Sigmoid colon (tissue), 4 donors: Measurements from ENCODE around the gene CCDC102B.
"Not testable (repeated sequence)": the region's sequence is repeated elsewhere in the genome, so short reads cannot be mapped to it uniquely, and the experiment has no call there.

ENCODE experiments used
- CTCF ChIP-seq, 4 experiments: fragments of 450-650 bp in 3 of 4; fragments of 200-600 bp in 1 of 4; IDR thresholded peaks; one replicate each; pipeline ENCODE4 v1.5.1; 2016 to 2019; ENCODE audit warnings: antibody characterized with exemption in 4 of 4, mild to moderate bottlenecking in 3 of 4, moderate library complexity in 2 of 4
- POLR2A ChIP-seq, 2 donors: fragments of 450-650 bp; IDR thresholded peaks; one replicate each; pipeline ENCODE4 v1.6.1; 2016; ENCODE audit warnings: antibody characterized with exemption in 2 of 2, mild to moderate bottlenecking in 2 of 2, moderate library complexity in 2 of 2
- POLR2AphosphoS5 ChIP-seq, 4 donors: sonication (generic); formaldehyde crosslinking; IDR thresholded peaks; one replicate each; pipeline ENCODE4 v1.6.1; 2017; ENCODE audit warnings: antibody characterized with exemption in 4 of 4

GRCh38 chr18:68943861-68944260, 146.0 kb downstream of the CCDC102B start:
- TF ChIP-seq CTCF, POLR2A, POLR2AphosphoS5 (IDR thresholded peaks at IDR 0.05): not testable (repeated sequence)
